Left lung (tissue), 10 donors: ENCODE measurements around the gene ROBO4. TPM values are rescaled to one million over a fixed set of nuclear protein-coding genes. Genes with fewer than 3 reads are reported as not detected.

ENCODE experiments used
- ATAC-seq: fragments of 200-7000 bp; cut with Tn5 transposase; one replicate; pipeline ENCODE4 v1.9.1; 2020; ENCODE audit warnings: moderate library complexity
- DNase-seq, 4 donors: peaks; one replicate each; pipeline ENCODE4 v3.0.0-alpha.2; 2013 to 2020
- H3K27ac ChIP-seq, 2 donors: fragments of 200-600 bp; sonication (generic) in 1 of 2; one replicate each; pipeline versions ENCODE4 v1.5.0 to v1.8.0; 2020 to 2021
- H3K27me3 ChIP-seq, 2 donors: fragments of 200-600 bp; sonication (generic) in 1 of 2; one replicate each; pipeline versions ENCODE4 v1.5.0 to v1.8.0; 2020 to 2021
- H3K36me3 ChIP-seq, 2 donors: fragments of 200-600 bp; sonication (generic) in 1 of 2; one replicate each; pipeline versions ENCODE4 v1.5.0 to v1.8.0; 2020 to 2021
- H3K4me1 ChIP-seq, 2 donors: fragments of 200-600 bp; one replicate each; pipeline ENCODE4 v1.8.0; 2021
- H3K4me3 ChIP-seq, 2 donors: fragments of 200-600 bp; sonication (generic) in 1 of 2; one replicate each; pipeline versions ENCODE4 v1.5.0 to v1.8.0; 2020 to 2021; ENCODE audit warnings: mild to moderate bottlenecking in 1 of 2
- H3K9me3 ChIP-seq, 2 donors: fragments of 200-600 bp; sonication (generic) in 1 of 2; one replicate each; pipeline versions ENCODE4 v1.5.0 to v1.8.0; 2020 to 2021
- intact Hi-C, 2 donors: fragments of 100-400 bp; cut with DNase I; formaldehyde crosslinking; loops; one replicate each; pipeline versions ENCODE4 v1.11.2 to v1.14.2; 2022
- polyA plus RNA-seq, 6 donors: library from polyadenylated mRNA; unstranded; fragments of 120-200 nt; gene quantifications; one replicate each; pipeline ENCODE4 v1.2.1, GENCODE V29; 2013; ENCODE audit not compliant: insufficient read length in 6 of 6
- total RNA-seq, 2 donors: library from RNA; stranded (reverse); fragmentation: NEBNext Ultra II Directional; extraction: Animal tissue kit (Norgen Biotek cat#: 25700); gene quantifications; one replicate each; pipeline ENCODE4 v1.2.1, GENCODE V29; 2021
- TF ChIP-seq, protein P1 (sequence below), 2 donors: fragments of 200-600 bp; sonication (generic) in 1 of 2; IDR thresholded peaks; one replicate each; pipeline versions ENCODE4 v1.5.0 to v1.8.0; 2021; ENCODE audit warnings: antibody characterized with exemption in 2 of 2
- donor health status: DM: no; HTN: yes; CAD: no.
- donor health status: DM: no; HTN: no; CAD: no.

Gene ROBO4
- total and polyA plus RNA-seq, 8 donors: 31.1 to 61.9 (median 44.1) TPM

DNA sequence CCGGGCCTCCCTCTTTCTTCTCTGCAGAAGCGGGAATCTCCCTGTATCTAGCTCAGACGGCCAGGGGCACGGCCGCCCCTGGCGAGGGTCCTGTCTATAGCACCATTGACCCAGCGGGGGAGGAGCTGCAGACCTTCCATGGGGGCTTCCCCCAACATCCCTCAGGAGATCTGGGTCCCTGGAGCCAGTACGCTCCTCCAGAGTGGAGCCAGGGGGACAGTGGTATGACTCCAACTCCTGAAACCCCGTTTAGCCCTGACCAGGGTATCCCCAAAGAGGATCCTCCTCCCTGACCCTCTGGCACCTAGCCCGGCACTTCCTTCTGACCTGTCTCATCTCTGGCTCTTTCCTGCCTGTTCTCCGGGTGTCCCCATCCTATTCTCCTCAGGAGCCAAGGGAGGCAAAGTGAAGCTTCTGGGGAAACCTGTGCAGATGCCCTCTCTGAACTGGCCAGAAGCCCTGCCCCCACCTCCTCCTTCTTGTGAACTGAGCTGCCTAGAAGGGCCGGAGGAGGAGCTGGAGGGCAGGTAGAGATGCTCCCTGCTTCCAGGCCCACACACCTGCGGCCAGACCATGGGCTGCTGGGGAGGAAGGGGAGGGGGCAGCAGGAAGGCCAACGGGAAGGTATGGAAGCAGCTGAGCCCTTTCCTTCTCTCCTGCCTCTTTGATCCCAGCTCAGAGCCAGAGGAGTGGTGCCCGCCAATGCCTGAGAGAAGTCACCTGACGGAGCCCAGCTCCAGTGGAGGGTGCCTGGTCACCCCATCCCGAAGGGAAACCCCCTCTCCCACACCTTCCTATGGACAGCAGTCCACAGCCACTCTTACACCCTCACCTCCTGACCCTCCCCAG is 19.5 kb downstream of the ROBO4 start:
- Histone ChIP-seq H3K27ac (no peak overlapping the region), H3K4me1 (peaks cover 11 to 23% of the 10 kb centered on the region in 2 donors), H3K27me3 (peaks cover 0 to 47% of the 10 kb centered on the region in 2 donors), H3K9me3 (no peaks in the 10 kb centered on the region), H3K4me3 (peak overlapping the region in 1 of 2 donors; percentile 43), H3K36me3 (no peaks in the 10 kb centered on the region)
- DNase-seq: no peak
- intact Hi-C loops: no loop called here
- TF ChIP-seq, protein P1, sequence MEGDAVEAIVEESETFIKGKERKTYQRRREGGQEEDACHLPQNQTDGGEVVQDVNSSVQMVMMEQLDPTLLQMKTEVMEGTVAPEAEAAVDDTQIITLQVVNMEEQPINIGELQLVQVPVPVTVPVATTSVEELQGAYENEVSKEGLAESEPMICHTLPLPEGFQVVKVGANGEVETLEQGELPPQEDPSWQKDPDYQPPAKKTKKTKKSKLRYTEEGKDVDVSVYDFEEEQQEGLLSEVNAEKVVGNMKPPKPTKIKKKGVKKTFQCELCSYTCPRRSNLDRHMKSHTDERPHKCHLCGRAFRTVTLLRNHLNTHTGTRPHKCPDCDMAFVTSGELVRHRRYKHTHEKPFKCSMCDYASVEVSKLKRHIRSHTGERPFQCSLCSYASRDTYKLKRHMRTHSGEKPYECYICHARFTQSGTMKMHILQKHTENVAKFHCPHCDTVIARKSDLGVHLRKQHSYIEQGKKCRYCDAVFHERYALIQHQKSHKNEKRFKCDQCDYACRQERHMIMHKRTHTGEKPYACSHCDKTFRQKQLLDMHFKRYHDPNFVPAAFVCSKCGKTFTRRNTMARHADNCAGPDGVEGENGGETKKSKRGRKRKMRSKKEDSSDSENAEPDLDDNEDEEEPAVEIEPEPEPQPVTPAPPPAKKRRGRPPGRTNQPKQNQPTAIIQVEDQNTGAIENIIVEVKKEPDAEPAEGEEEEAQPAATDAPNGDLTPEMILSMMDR (IDR thresholded peaks at IDR 0.05): no peak
- ATAC-seq: no peak

DNA sequence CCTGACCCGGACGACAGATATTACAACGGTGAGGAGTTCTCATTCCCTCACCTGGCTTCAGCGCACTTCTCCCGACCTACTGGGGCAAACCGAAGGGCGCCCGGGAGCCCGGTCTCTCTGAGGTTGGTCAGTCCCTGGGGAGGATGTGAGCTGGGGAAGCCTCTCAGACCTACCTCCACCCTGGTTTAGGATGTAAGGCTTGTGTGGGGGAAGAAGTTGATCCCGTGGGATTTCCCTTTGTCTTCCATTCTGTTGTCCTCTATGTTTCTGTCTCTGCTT is 20.1 kb downstream of the ROBO4 start:
- Histone ChIP-seq H3K27ac (no peak overlapping the region), H3K36me3 (no peaks in the 10 kb centered on the region), H3K9me3 (no peaks in the 10 kb centered on the region), H3K27me3 (peaks cover 6 to 53% of the 10 kb centered on the region in 2 donors), H3K4me3 (peak overlapping the region; percentile 43 to 58), H3K4me1 (peaks cover 11 to 17% of the 10 kb centered on the region in 2 donors)
- no peak for ATAC-seq
- no peak for DNase-seq
- TF ChIP-seq, protein P1 (IDR thresholded peaks at IDR 0.05): no peak
- intact Hi-C loops: no loop called here

DNA sequence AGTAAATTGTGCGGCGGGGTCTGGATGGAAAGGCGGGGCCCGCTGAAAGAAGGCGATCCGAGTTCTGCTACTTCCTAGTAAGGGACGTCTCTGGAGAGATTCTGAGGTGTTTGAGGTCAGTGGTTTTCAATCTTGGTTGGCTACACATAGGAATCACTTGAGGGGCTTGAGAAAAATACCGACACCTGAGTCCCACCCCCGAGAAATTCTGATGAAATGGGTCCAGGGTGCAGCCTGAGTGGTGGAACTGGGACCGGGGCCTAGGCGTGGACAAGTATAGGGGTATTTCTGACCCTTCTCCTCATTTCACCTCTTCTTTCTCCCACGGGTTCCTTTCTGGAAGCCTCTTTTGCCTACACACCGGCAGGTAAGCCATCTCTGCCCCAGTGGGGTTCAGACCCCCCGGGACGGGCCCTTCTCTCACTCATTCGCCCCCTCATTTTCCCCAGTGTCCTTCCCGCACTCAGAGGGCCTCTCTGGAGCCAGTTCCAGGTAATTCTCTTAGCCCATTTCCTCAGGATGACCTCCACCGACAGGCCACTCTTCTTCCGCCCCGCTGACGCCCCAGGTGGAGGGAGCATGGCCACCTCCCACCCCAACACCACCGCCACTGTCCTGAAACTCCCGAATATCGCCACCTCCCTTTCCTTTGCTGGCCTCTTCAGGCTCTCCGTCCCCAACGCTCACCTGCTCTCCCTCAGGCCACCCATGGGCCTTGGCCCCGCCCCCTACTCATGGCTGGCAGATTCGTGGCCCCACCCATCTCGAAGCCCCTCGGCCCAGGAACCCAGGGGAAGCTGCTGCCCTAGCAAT is 20.6 kb downstream of the ROBO4 start:
- TF ChIP-seq, protein P1 (IDR thresholded peaks at IDR 0.05): no peak
- Histone ChIP-seq H3K27me3 (peaks cover 10 to 58% of the 10 kb centered on the region in 2 donors), H3K9me3 (no peaks in the 10 kb centered on the region), H3K4me1 (peaks cover 11 to 17% of the 10 kb centered on the region in 2 donors), H3K4me3 (peak overlapping the region; percentile 43 to 58), H3K36me3 (no peaks in the 10 kb centered on the region), H3K27ac (peak overlapping the region in 1 of 2 donors; percentile 81)
- DNase-seq (no peak), ATAC-seq (peak; percentile 1)
- intact Hi-C loops: no loop called here

DNA sequence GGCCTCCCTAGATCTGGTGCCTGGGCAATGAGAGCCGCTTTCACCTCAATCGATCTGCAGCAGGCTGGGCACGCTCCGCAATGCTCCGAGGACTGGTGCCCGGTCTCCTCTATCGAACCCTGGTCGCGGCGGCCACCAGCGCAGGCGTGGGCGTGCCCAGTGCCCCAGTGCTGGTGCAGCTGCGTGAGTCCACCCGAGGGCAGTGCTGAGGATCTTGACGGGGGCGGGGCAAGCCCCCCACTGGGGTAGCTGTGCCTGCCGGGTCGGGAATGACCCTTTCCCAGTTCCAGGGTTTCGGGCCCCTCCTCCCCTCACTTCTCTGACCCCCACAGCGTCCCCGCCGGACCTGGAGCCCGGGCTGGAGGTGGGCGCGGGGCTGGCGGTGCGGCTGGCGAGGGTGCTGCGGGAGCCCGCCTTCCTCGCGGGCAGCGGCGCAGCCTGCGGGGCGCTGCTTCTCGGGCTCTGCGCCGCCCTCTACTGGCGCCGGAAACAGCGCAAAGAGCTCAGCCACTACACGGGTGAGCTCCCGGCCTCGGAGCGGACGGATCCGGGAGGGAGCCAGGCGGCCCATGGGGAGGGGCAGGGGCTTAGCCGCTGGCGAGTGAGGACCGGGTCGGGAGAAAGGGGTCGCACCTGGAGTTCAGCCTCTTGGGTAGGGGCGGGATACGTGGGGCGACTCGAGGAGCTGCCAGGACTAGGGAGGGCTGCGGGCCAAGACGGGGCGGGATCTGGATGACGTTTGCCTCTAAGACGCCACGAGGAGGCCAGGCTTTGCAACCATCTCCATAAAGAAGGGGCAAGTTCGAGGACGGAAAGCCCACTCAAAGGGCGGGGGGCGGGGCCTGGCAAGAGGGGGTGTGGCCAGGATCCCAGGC is 21.5 kb downstream of the ROBO4 start:
- ATAC-seq (peak; percentile 96), DNase-seq (peak; percentile 87 to 96 (median 95))
- H3K27me3 ChIP-seq: peaks cover 10 to 67% of the 10 kb centered on the region in 2 donors
- H3K36me3 ChIP-seq: no peaks in the 10 kb centered on the region
- peak overlapping the region; percentile 43 to 58 for H3K4me3 ChIP-seq
- peaks cover 11 to 17% of the 10 kb centered on the region in 2 donors for H3K4me1 ChIP-seq
- peak overlapping the region; percentile 81 to 87 for H3K27ac ChIP-seq
- intact Hi-C loops: no loop called here
- no peaks in the 10 kb centered on the region for H3K9me3 ChIP-seq
- TF ChIP-seq, protein P1 (IDR thresholded peaks at IDR 0.05): peak; percentile 63 to 67
